ENCODE results near the gene POLR2H.
A peak's percentile ranks its signal among the peaks of the same experiment; 100 is the strongest.

The POLR2H gene

DNA sequence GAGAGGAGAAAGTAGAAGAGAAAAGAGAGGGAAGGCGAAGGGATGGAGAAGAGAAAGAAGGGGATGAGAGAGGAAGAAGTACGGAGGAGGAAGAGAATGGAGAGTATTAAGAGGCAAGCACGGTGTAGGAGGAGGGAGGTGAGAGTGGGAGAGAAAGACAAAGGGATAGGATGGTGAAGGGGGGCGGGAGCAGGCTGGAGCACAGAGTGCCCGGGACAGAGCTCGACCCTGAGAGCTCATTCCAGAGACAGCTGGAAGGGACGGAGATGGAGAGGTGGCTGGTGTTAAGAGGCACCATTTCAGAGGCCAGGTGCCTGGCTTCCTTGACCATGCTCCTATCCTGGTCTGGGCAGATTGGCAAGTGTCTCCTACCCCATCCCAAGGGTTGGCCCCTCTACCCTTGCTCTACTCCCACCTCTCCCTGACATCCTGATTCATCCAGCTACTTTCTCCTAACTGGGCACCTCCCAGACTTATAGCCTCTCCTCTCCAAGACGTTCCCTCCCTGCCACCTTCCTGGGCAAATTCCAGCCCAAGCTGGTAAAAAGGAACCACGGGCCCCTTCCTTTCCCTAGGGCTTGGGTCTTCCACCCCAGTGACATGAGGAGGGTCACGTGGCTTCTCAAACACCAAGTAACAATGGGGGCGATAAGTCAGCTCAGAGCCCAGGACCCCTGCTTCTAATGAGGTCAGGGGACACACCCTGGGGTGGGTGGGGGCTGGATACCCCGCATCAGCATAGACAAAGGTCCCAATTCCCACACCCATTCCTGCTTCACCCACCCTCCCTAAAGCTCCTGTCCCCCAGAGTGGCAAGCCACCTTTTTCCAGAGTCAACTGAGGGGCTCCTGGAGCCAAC lies 1.2 kb upstream of the POLR2H start:
- Histone ChIP-seq H3K79me2 (peaks cover 12% of the 10 kb centered on the region), H3K4me2 (ENCODE audit: low read length) (peak overlapping the region; percentile 83), H3K9ac (peak overlapping the region; percentile 28), H3K4me1 (peaks cover 16% of the 10 kb centered on the region), H3K27ac (no peak overlapping the region), H3K36me3 (ENCODE audit: control insufficient read depth, insufficient read depth, low read length) (no peaks in the 10 kb centered on the region), H2AFZ (no peak overlapping the region), H3K4me3 (ENCODE audit: low read depth, low read length) (peak overlapping the region; percentile 68), H3K9me3 (ENCODE audit: control insufficient read depth, low read length) (no peaks in the 10 kb centered on the region), H3K27me3 (ENCODE audit: control insufficient read depth, insufficient read depth, low read length) (no peaks in the 10 kb centered on the region)
- TF ChIP-seq, protein P1, sequence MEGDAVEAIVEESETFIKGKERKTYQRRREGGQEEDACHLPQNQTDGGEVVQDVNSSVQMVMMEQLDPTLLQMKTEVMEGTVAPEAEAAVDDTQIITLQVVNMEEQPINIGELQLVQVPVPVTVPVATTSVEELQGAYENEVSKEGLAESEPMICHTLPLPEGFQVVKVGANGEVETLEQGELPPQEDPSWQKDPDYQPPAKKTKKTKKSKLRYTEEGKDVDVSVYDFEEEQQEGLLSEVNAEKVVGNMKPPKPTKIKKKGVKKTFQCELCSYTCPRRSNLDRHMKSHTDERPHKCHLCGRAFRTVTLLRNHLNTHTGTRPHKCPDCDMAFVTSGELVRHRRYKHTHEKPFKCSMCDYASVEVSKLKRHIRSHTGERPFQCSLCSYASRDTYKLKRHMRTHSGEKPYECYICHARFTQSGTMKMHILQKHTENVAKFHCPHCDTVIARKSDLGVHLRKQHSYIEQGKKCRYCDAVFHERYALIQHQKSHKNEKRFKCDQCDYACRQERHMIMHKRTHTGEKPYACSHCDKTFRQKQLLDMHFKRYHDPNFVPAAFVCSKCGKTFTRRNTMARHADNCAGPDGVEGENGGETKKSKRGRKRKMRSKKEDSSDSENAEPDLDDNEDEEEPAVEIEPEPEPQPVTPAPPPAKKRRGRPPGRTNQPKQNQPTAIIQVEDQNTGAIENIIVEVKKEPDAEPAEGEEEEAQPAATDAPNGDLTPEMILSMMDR (IDR thresholded peaks at IDR 0.05): no peak

DNA sequence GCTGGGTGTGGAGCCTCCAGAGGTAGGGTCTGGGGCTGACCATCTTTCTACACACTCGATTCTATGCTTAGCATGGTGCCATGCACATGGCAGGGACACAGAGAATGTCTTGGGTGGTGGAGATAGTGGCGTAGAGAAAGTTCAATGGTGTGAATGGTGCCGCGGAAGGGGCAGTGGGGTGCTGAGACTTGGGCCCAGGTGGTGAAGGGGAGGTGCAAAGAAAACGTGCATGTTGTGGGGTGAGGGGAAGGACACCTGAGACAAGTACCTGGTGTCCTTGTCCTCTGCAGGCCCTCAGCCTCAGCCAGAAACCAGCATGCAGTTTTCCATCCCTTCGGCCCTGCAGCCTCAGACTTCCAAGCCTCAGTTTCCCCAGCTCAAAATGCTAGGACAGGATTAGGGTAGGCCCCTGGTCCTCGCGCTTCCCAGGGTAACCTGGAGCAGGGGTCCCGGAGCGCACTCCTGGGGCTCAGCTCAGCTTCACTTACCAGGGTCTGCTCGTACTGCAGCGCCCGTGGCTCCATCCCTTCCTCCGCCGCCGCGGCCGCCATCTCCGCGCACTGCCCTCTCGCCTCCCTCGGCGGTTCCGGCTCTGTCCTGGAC lies 480 bp upstream of the POLR2H start:
- H3K4me1 ChIP-seq: peaks cover 16% of the 10 kb centered on the region
- peaks cover 12% of the 10 kb centered on the region for H3K79me2 ChIP-seq
- H3K27me3 ChIP-seq (ENCODE audit: control insufficient read depth, insufficient read depth, low read length): no peaks in the 10 kb centered on the region
- peak overlapping the region; percentile 97 for H2AFZ ChIP-seq
- TF ChIP-seq, protein P1 (IDR thresholded peaks at IDR 0.05): no peak
- H3K4me3 ChIP-seq (ENCODE audit: low read depth, low read length): peak overlapping the region; percentile 68
- peak overlapping the region; percentile 100 for H3K27ac ChIP-seq
- no peaks in the 10 kb centered on the region for H3K9me3 ChIP-seq (ENCODE audit: control insufficient read depth, low read length)
- H3K9ac ChIP-seq: peak overlapping the region; percentile 28
- no peaks in the 10 kb centered on the region for H3K36me3 ChIP-seq (ENCODE audit: control insufficient read depth, insufficient read depth, low read length)
- H3K4me2 ChIP-seq (ENCODE audit: low read length): peak overlapping the region; percentile 83

DNA sequence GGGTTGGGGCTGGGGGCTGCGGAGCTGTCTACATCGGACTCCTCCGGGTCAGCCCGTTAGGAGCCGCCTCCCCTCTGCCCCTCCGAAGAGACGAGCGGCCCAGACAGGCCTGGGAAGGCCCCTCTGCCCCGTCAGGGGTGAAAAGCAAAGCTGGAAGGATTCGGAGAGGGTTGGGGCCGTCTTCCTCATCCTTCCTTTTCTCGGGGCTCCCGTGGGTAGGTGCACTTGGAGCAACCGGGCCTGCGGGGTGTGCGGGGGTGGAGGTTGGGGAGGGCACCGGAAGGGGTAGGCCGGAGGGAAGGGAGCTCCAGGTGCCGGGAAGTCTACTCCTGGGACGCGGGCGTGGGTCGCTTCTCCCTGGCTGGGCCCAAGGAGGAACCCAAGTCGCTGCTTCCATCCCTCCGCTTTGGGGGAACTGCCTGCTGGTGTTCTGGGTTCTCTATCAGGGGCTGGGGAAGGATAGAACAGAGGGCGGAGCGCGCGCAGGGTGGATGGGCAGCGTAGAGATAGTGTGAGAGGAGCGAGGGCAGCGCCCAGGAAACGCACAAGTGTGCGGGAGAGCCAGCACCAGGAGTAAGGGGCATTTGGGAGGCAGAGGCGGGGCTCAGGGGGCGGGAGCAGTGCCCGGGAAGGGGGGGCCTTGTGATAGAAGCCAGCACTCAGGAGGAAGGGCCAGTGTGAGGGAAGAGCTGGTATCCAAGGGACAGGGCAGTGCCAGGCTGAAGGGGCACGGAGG lies 590 bp downstream of the POLR2H start:
- TF ChIP-seq, protein P1 (IDR thresholded peaks at IDR 0.05): no peak
- H3K4me3 ChIP-seq (ENCODE audit: low read depth, low read length): peak overlapping the region; percentile 91
- H3K9me3 ChIP-seq (ENCODE audit: control insufficient read depth, low read length): no peaks in the 10 kb centered on the region
- H3K36me3 ChIP-seq (ENCODE audit: control insufficient read depth, insufficient read depth, low read length): no peaks in the 10 kb centered on the region
- H3K27me3 ChIP-seq (ENCODE audit: control insufficient read depth, insufficient read depth, low read length): no peaks in the 10 kb centered on the region
- peak overlapping the region; percentile 83 for H3K4me2 ChIP-seq (ENCODE audit: low read length)
- peak overlapping the region; percentile 100 for H3K27ac ChIP-seq
- peak overlapping the region; percentile 97 for H2AFZ ChIP-seq
- peaks cover 12% of the 10 kb centered on the region for H3K79me2 ChIP-seq
- peaks cover 16% of the 10 kb centered on the region for H3K4me1 ChIP-seq
- H3K9ac ChIP-seq: peak overlapping the region; percentile 100

DNA sequence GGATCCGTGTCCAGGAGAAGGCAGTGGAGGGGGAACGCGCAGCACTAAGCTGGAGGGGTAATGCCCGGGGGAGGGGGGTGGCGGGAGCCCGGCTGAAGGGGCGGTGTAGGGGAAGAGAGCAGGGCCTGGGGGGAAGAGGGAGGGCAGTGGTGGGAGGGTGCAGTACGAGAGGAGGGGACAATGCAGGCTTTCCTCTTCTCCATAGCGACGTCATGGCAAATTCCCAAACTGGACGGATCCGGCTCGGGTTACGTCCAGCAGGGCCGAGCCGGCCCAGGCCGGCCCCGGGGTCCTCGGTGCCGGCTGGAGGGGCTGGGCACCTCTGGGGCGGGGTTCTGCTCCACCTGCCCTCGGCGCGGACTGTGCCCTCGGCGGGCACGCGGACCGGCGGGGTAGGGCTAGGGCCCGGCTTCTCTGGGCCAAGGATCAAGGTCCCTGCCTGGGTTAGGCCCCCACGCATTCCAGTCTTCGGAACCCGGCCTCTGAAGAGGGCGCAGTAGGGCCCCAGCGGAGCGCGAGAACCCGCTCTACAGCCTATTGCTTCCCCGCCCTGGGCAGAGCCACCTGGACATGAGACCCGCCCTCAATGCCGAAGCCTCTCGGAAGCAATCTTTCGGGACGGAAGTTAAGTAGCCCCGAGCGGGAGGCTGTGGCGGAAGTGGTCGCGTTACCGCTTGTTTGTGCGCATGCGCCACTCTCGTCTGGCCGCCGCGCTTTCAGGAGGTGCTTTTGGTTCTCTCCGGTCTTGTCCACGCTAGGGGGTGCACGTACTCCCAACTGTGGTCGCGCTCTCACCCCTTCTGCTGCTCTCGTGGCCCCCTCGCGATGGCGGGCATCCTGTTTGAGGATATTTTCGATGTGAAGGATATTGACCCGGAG lies 1.4 kb downstream of the POLR2H start:
- peaks cover 12% of the 10 kb centered on the region for H3K79me2 ChIP-seq
- H3K9me3 ChIP-seq (ENCODE audit: control insufficient read depth, low read length): no peaks in the 10 kb centered on the region
- peak overlapping the region; percentile 100 for H3K9ac ChIP-seq
- H3K36me3 ChIP-seq (ENCODE audit: control insufficient read depth, insufficient read depth, low read length): no peaks in the 10 kb centered on the region
- H3K27me3 ChIP-seq (ENCODE audit: control insufficient read depth, insufficient read depth, low read length): no peaks in the 10 kb centered on the region
- H3K4me1 ChIP-seq: peaks cover 16% of the 10 kb centered on the region
- peak overlapping the region; percentile 91 for H3K4me3 ChIP-seq (ENCODE audit: low read depth, low read length)
- peak overlapping the region; percentile 97 for H2AFZ ChIP-seq
- H3K4me2 ChIP-seq (ENCODE audit: low read length): peak overlapping the region; percentile 83
- TF ChIP-seq, protein P1 (IDR thresholded peaks at IDR 0.05): peak; percentile 62
- H3K27ac ChIP-seq: peak overlapping the region; percentile 100

Data from parathyroid adenoma (tissue), 2 donors.